Fibroblast of lung (primary cell): ENCODE measurements around the gene BCAN. TPM values are rescaled to one million over a fixed set of nuclear protein-coding genes. Genes with fewer than 3 reads are reported as not detected.

Source experiments
- DNase-seq, 2 donors: peaks; one replicate each; pipeline versions ENCODE4 v3.0.0 to v3.0.0-alpha.2; 2010; ENCODE audit warnings: low read depth in 2 of 2
- H2AFZ ChIP-seq: 2 replicates; pipeline ENCODE4 v1.5.1; 2012; ENCODE audit warnings: low read length, control low read depth, inconsistent platforms
- H3K27ac ChIP-seq: 2 replicates; pipeline ENCODE4 v1.5.1; 2011; ENCODE audit warnings: low read length, control low read depth; ENCODE audit not compliant: insufficient read depth
- H3K27me3 ChIP-seq: 2 replicates; pipeline ENCODE4 v1.5.1; 2011; ENCODE audit warnings: mild to moderate bottlenecking, low read length; ENCODE audit not compliant: control insufficient read depth, insufficient read depth
- H3K36me3 ChIP-seq: 2 replicates; pipeline ENCODE4 v1.5.1; 2011; ENCODE audit warnings: low read length; ENCODE audit not compliant: control insufficient read depth, insufficient read depth
- H3K4me1 ChIP-seq: 2 replicates; pipeline ENCODE4 v1.5.1; 2011; ENCODE audit warnings: low read length; ENCODE audit not compliant: control insufficient read depth, insufficient read depth; ENCODE audit errors: extremely low read depth
- H3K4me2 ChIP-seq: 2 replicates; pipeline ENCODE4 v1.5.1; 2011; ENCODE audit warnings: low read length, control low read depth; ENCODE audit not compliant: insufficient read depth; ENCODE audit errors: extremely low read depth
- H3K4me3 ChIP-seq, 4 experiments: fragments of 200-600 bp in 1 of 4; sonication (generic) in 1 of 4; replicated peaks in 1 of 4; 2 replicates each; pipeline ENCODE4 v1.5.1; 2011 to 2016; ENCODE audit warnings: low read length in 4 of 4, low read depth in 3 of 4, mild to moderate bottlenecking in 3 of 4, control low read depth in 2 of 4, inconsistent platforms in 1 of 4, mixed read lengths in 1 of 4; ENCODE audit not compliant: insufficient read depth in 1 of 4; ENCODE audit errors: control extremely low read depth in 1 of 4
- H3K79me2 ChIP-seq: 2 replicates; pipeline ENCODE4 v1.5.1; 2012; ENCODE audit warnings: mild to moderate bottlenecking, low read length, inconsistent platforms; ENCODE audit not compliant: control insufficient read depth, insufficient read depth
- H3K9ac ChIP-seq: 2 replicates; pipeline ENCODE4 v1.5.1; 2011; ENCODE audit warnings: mild to moderate bottlenecking, low read length, control low read depth; ENCODE audit not compliant: insufficient read depth
- H3K9me3 ChIP-seq: 2 replicates; pipeline ENCODE4 v1.5.1; 2012; ENCODE audit warnings: low read depth, low read length; ENCODE audit not compliant: control insufficient read depth, insufficient read depth
- H4K20me1 ChIP-seq: 2 replicates; pipeline ENCODE4 v1.5.1; 2011; ENCODE audit warnings: low read length; ENCODE audit not compliant: control insufficient read depth, insufficient read depth; ENCODE audit errors: extremely low read depth
- CTCF ChIP-seq, 2 donors: IDR thresholded peaks in 1 of 2; conservative IDR thresholded peaks in 1 of 2; 1 replicate in 1 of 2; 2 replicates in 1 of 2; pipeline ENCODE4 v1.5.1; 2011 to 2012; ENCODE audit warnings: low read length in 2 of 2, control low read depth in 1 of 2, inconsistent platforms in 1 of 2, low read depth in 1 of 2, mild to moderate bottlenecking in 1 of 2
- EZH2 ChIP-seq: IDR thresholded peaks from 2 replicates; pipeline ENCODE4 v1.5.1; 2012; ENCODE audit warnings: low read length, control low read depth, mild to moderate bottlenecking; ENCODE audit errors: missing control alignments
- polyA plus RNA-seq, 2 donors: library from polyadenylated mRNA; depleted of rRNA in 1 of 2; stranded (reverse) in 1 of 2; unstranded in 1 of 2; fragments of >200 nt; gene quantifications; 2 replicates each; pipeline ENCODE4 v1.2.1, GENCODE V29; 2011 to 2012; ENCODE audit warnings: missing spikeins in 1 of 2
- total RNA-seq: library from RNA; depleted of rRNA; stranded (reverse); fragments of >200 nt; gene quantifications from 2 replicates; pipeline ENCODE4 v1.2.1, GENCODE V29; 2014

Gene BCAN
- total and polyA plus RNA-seq, 2 donors (not counting 1 experiment from before 2014, with no cell fraction given): 0.03 TPM; not detected in 1

GRCh38 chr1:156704930-156705320 lies 63.0 kb downstream of the BCAN start:
- peak overlapping the region; percentile 54 for H3K27ac ChIP-seq

GRCh38 chr1:156705321-156705917 lies 63.5 kb downstream of the BCAN start, which contains the start of gene CRABP2:
Gene CRABP2 (minus strand): TSS chr1:156705583. CDS start chr1:156705446, 137 bp downstream.
- Histone ChIP-seq H3K4me2 (peak within 1 kb of the TSS; percentile 59), H3K27me3 (no peaks in the 10 kb centered on the region), H3K4me1 (peaks cover 39% of the 10 kb centered on the region), H3K9ac (peak within 1 kb of the TSS; percentile 48), H2AFZ (peak within 1 kb of the TSS; percentile 56), H3K27ac (peak within 1 kb of the TSS; percentile 63), H3K4me3 (peak within 1 kb of the TSS; percentile 37 to 69 (median 52)), H4K20me1 (no peaks in the 10 kb centered on the region), H3K9me3 (no peaks in the 10 kb centered on the region), H3K79me2 (no peaks in the 10 kb centered on the region), H3K36me3 (peaks cover 6% of the 10 kb centered on the region)
- TF ChIP-seq CTCF (conservative IDR thresholded peaks at IDR 0.05 in 1 of 2, IDR thresholded peaks at IDR 0.05 in 1 of 2; ENCODE audit: low read depth in 1 of 2, low read length in 2 of 2) (no peak), EZH2 (no peak)
- peak; percentile 37 to 56 for DNase-seq

More at GRCh38 chr1:156704930-156705320, 63.0 kb downstream of the BCAN start:
- H3K9me3 ChIP-seq: no peaks in the 10 kb centered on the region
- H3K4me3 ChIP-seq: peak overlapping the region; percentile 37 to 69 (median 52)
- H3K27me3 ChIP-seq: no peaks in the 10 kb centered on the region
- H3K79me2 ChIP-seq: no peaks in the 10 kb centered on the region
- peak overlapping the region; percentile 48 for H3K9ac ChIP-seq
- TF ChIP-seq CTCF (conservative IDR thresholded peaks at IDR 0.05 in 1 of 2, IDR thresholded peaks at IDR 0.05 in 1 of 2; ENCODE audit: low read depth in 1 of 2, low read length in 2 of 2) (no peak), EZH2 (no peak)
- H3K4me2 ChIP-seq: peak overlapping the region; percentile 59
- H3K4me1 ChIP-seq: peaks cover 35% of the 10 kb centered on the region
- no peak overlapping the region for H2AFZ ChIP-seq
- H3K36me3 ChIP-seq: peaks cover 8% of the 10 kb centered on the region
- H4K20me1 ChIP-seq: no peaks in the 10 kb centered on the region
- DNase-seq: peak; percentile 67 to 72

- peak overlapping the region; percentile 59 for H3K4me2 ChIP-seq
- peak overlapping the region; percentile 63 for H3K27ac ChIP-seq
- H3K27me3 ChIP-seq: no peaks in the 10 kb centered on the region
- H4K20me1 ChIP-seq: no peaks in the 10 kb centered on the region
- H3K9ac ChIP-seq: peak overlapping the region; percentile 34
- no peaks in the 10 kb centered on the region for H3K9me3 ChIP-seq
- peaks cover 42% of the 10 kb centered on the region for H3K4me1 ChIP-seq
- DNase-seq: peak; percentile 56 to 75
- TF ChIP-seq CTCF (conservative IDR thresholded peaks at IDR 0.05 in 1 of 2, IDR thresholded peaks at IDR 0.05 in 1 of 2; ENCODE audit: low read depth in 1 of 2, low read length in 2 of 2): peak; percentile 66 to 74
- no peak for TF ChIP-seq EZH2
- H3K4me3 ChIP-seq: peak overlapping the region; percentile 37 to 69 (median 52)
- H3K36me3 ChIP-seq: peaks cover 4% of the 10 kb centered on the region
- no peaks in the 10 kb centered on the region for H3K79me2 ChIP-seq
- H2AFZ ChIP-seq: peak overlapping the region; percentile 56
Observed at GRCh38 chr1:156705918-156706656, 64.2 kb downstream of the BCAN start.
